HepG2 (cell line): Measurements from ENCODE around the gene CD2. TPM values are rescaled to one million over a fixed set of nuclear protein-coding genes. Genes with fewer than 3 reads are reported as not detected.

ENCODE experiments used
- ATAC-seq: fragments of 200-7000 bp; cut with Tn5 transposase; 3 replicates; pipeline ENCODE4 v1.9.1; 2020; ENCODE audit warnings: mild to moderate bottlenecking, moderate library complexity
- BruUV-seq: library from RNA; stranded (reverse); fragments of 400-500 nt; replicated peaks from 2 replicates; lab custom pipeline; 2021; lab: Mats Ljungman, UMichigan
- CTCF ChIA-PET: fragments of 300-600 bp; formaldehyde crosslinking; extraction: SDS; loops from one replicate; lab custom pipeline; 2021; ENCODE audit warnings: low total read pairs, inconsistent platforms, low intra/inter-chr PET ratio; lab: Yijun Ruan, JAX
- POLR2A ChIA-PET: fragments of 350-600 bp; sonication (Branson Sonifier 250); formaldehyde crosslinking; loops from one replicate; lab custom pipeline; 2020; ENCODE audit warnings: antibody characterized with exemption, inconsistent platforms; lab: Yijun Ruan, JAX
- DNase-seq: peaks from one replicate; pipeline ENCODE4 v3.0.0-alpha.2; 2015; ENCODE audit warnings: low spot score
- FAIRE-seq: peaks from 3 replicates; lab custom pipeline; 2011; peaks lifted over from hg19 to GRCh38; lab: Jason Lieb, UNC
- H2AFZ ChIP-seq: one replicate; pipeline ENCODE4 v1.6.1; 2011; ENCODE audit warnings: low read length, inconsistent platforms
- H3K27ac ChIP-seq: fragments of 300-600 bp; 3 replicates; pipeline ENCODE4 v1.8.0; 2011; ENCODE audit warnings: mixed run types, mild to moderate bottlenecking, mixed read lengths, low read length, inconsistent platforms; ENCODE audit not compliant: insufficient read depth; ENCODE audit errors: extremely low read length
- H3K27me3 ChIP-seq, 2 experiments: fragments of 200-600 bp in 1 of 2; 2 replicates in 1 of 2; 3 replicates in 1 of 2; pipeline versions ENCODE4 v1.6.0 to v1.8.0; 2011; ENCODE audit warnings: low read length in 2 of 2, mild to moderate bottlenecking in 2 of 2, moderate library complexity in 2 of 2, inconsistent platforms in 1 of 2; ENCODE audit not compliant: insufficient read depth in 2 of 2, control insufficient read depth in 1 of 2
- H3K36me3 ChIP-seq, 2 experiments: fragments of 200-600 bp in 1 of 2; replicated peaks in 1 of 2; 2 replicates in 1 of 2; 3 replicates in 1 of 2; pipeline versions ENCODE4 v1.5.1 to v1.8.0; 2011; ENCODE audit warnings: low read length in 2 of 2, inconsistent platforms in 1 of 2; ENCODE audit not compliant: insufficient read depth in 2 of 2, control insufficient read depth in 1 of 2
- H3K4me1 ChIP-seq: 2 replicates; pipeline ENCODE4 v1.5.1; 2012; ENCODE audit warnings: low read length, inconsistent platforms; ENCODE audit not compliant: insufficient read depth
- H3K4me2 ChIP-seq: 2 replicates; pipeline ENCODE4 v1.6.0; 2011; ENCODE audit warnings: low read depth, low read length, inconsistent platforms
- H3K4me3 ChIP-seq, 3 experiments: fragments of 200-600 bp in 1 of 3; sonication (generic), shearing (Covaris generic) in 1 of 3; replicated peaks in 1 of 3; 2 replicates each; pipeline ENCODE4 v1.5.1; 2011 to 2016; ENCODE audit warnings: low read length in 3 of 3, inconsistent platforms in 2 of 3, low read depth in 2 of 3, mild to moderate bottlenecking in 2 of 3, control low read depth in 1 of 3, mixed read lengths in 1 of 3; ENCODE audit not compliant: insufficient read depth in 1 of 3
- H3K79me2 ChIP-seq: one replicate; pipeline ENCODE4 v1.6.1; 2011; ENCODE audit warnings: low read length, inconsistent platforms; ENCODE audit not compliant: insufficient read depth
- H3K9ac ChIP-seq: 2 replicates; pipeline ENCODE4 v1.6.0; 2011; ENCODE audit warnings: mild to moderate bottlenecking, low read depth, low read length, inconsistent platforms; ENCODE audit not compliant: insufficient read depth
- H3K9me3 ChIP-seq: 2 replicates; pipeline ENCODE4 v1.5.1; 2012; ENCODE audit warnings: mild to moderate bottlenecking, low read length
- H4K20me1 ChIP-seq: 2 replicates; pipeline ENCODE4 v1.6.0; 2011; ENCODE audit warnings: inconsistent platforms, mild to moderate bottlenecking, low read length, moderate library complexity; ENCODE audit not compliant: insufficient read depth
- JUND ChIP-seq: sonication (generic); formaldehyde crosslinking; IDR thresholded peaks from 2 replicates; pipeline ENCODE4 v1.8.0; 2022; ENCODE audit warnings: mild to moderate bottlenecking, missing genetic modification reagents
- KLF16 ChIP-seq, 2 experiments: sonication (generic) in 1 of 2; formaldehyde crosslinking in 1 of 2; IDR thresholded peaks; 2 replicates each; pipeline versions ENCODE4 v1.6.1 to v1.8.0; 2016 to 2023; ENCODE audit warnings: missing genetic modification reagents in 2 of 2, missing compliant biosample characterization in 1 of 2
- MEF2D ChIP-seq: sonication (generic); formaldehyde crosslinking; IDR thresholded peaks from 2 replicates; pipeline ENCODE4 v1.5.1; 2020; ENCODE audit warnings: mild to moderate bottlenecking, missing genetic modification reagents
- RNF2 ChIP-seq: fragments of 450-650 bp; conservative IDR thresholded peaks from 2 replicates; pipeline ENCODE4 v1.6.1; 2016; ENCODE audit warnings: low read depth
- SMYD3 ChIP-seq: sonication (generic); formaldehyde crosslinking; IDR thresholded peaks from 2 replicates; pipeline ENCODE4 v1.8.1; 2023; ENCODE audit warnings: mild to moderate bottlenecking, missing genetic modification reagents
- SYNCRIP ChIP-seq: fragments of 200-400 bp; formaldehyde crosslinking; IDR thresholded peaks from 2 replicates; pipeline ENCODE4 v1.6.1; 2018; ENCODE audit warnings: mild to moderate bottlenecking, low read depth, low read length; ENCODE audit not compliant: insufficient read depth
- TBX3 ChIP-seq: fragments of 450-650 bp; IDR thresholded peaks from 2 replicates; pipeline ENCODE4 v1.6.1; 2017; ENCODE audit warnings: antibody characterized with exemption, mild to moderate bottlenecking, inconsistent platforms, borderline replicate concordance
- ZNF263 ChIP-seq: sonication (generic); formaldehyde crosslinking; IDR thresholded peaks from 2 replicates; pipeline ENCODE4 v1.4.0; 2020; ENCODE audit warnings: missing genetic modification reagents
- ZSCAN30 ChIP-seq: sonication (generic); formaldehyde crosslinking; IDR thresholded peaks from 2 replicates; pipeline ENCODE4 v1.5.0; 2020; ENCODE audit warnings: mild to moderate bottlenecking, missing genetic modification reagents
- WGBS: methylation state at CpG from one replicate; pipeline ENCODE4 v1.1.6; 2017; ENCODE audit warnings: low lambda C conversion rate; 5-methylcytosine and 5-hydroxymethylcytosine counted together
- in situ Hi-C: cut with HindIII; loops from 2 replicates; pipeline ENCODE4 v1.10.0; 2017; ENCODE audit warnings: low pct_unique_long_range_greater_than_20kb; ENCODE audit not compliant: extremely low pct_ligation_motif_present
- intact Hi-C: fragments of 100-400 bp; cut with micrococcal nuclease; formaldehyde crosslinking; loops from one replicate; pipeline ENCODE4 v1.10.0; 2022; ENCODE audit not compliant: unreplicated experiment
- polyA plus RNA-seq, 8 experiments: library from polyadenylated mRNA; depleted of rRNA in 3 of 8; stranded (reverse) in 7 of 8; unstranded in 1 of 8; fragments of >200 nt; fragmentation: Illumina TruSeq in 4 of 8; extraction: Trizol in 4 of 8; gene quantifications; 2 replicates each; pipeline versions ENCODE4 v1.2.1 to v1.2.3, GENCODE V29; 2011 to 2016; ENCODE audit warnings: low read depth in 4 of 8, missing spikeins in 1 of 8, mixed read lengths in 1 of 8; ENCODE audit not compliant: insufficient read depth in 1 of 8
- total RNA-seq, 5 experiments: library from RNA; depleted of rRNA; stranded (reverse); fragments of >200 nt; fragmentation: Illumina TruSeq; extraction: Trizol; gene quantifications; 2 replicates each; pipeline ENCODE4 v1.2.3, GENCODE V29; 2016; ENCODE audit warnings: low read depth in 1 of 5
- TF ChIP-seq, protein P1 (sequence below): sonication (generic); formaldehyde crosslinking; IDR thresholded peaks from 2 replicates; pipeline ENCODE4 v1.4.0; 2020; ENCODE audit warnings: missing genetic modification reagents, borderline replicate concordance

CD2 gene
- total and polyA plus RNA-seq, 2 of the 13 experiments (the other 11 are each of a cell fraction or from before 2014, with no cell fraction given) = not detected

DNA sequence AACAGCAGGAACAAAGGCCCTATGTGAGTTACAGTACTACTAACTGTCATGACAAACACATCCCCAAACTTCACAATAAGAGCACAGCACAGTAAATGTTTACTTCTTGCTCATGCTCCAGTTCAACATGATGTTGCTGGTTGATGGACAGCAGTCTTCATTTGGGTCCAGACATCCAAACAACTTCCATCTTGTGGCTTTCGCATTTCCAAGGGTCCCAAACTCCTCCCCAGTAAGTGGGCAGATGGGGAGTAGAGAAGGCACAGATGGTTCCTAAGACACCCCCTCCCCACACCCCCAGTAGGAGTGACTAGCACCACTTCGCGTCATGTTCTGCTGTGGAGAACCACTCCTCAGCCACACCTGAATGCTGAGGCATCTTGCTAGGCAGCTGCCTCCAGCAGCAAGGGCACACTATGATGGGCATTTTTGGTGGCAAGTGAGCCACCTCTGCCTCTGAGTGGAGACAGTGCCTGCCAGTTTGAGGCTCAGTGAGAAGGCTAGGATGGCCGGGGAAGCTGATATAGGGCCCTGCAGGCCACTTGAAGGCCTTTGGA is 32.7 kb upstream of the CD2 start:
- H3K36me3 ChIP-seq = no peaks in the 10 kb centered on the region
- no peaks in the 10 kb centered on the region for H3K27me3 ChIP-seq
- DNase-seq (no peak), ATAC-seq (no peak), FAIRE-seq (no peak)
- H3K9ac ChIP-seq = no peak overlapping the region
- in situ Hi-C loops = no loop called here
- ChIA-PET CTCF (no interaction called here), POLR2A (no interaction called here)
- no peak for TF ChIP-seq JUND (CRISPR knock-in tag)
- no peak for TF ChIP-seq MEF2D (CRISPR knock-in tag)
- no peak for TF ChIP-seq ZSCAN30 (CRISPR knock-in tag)
- no peak for TF ChIP-seq TBX3
- TF ChIP-seq SMYD3 (CRISPR knock-in tag) = no peak
- TF ChIP-seq ZNF263 (CRISPR knock-in tag) = no peak
- TF ChIP-seq SYNCRIP = no peak
- TF ChIP-seq KLF16 (CRISPR knock-in tag; IDR thresholded peaks at IDR 0.05) = no peak
- TF ChIP-seq, protein P1, sequence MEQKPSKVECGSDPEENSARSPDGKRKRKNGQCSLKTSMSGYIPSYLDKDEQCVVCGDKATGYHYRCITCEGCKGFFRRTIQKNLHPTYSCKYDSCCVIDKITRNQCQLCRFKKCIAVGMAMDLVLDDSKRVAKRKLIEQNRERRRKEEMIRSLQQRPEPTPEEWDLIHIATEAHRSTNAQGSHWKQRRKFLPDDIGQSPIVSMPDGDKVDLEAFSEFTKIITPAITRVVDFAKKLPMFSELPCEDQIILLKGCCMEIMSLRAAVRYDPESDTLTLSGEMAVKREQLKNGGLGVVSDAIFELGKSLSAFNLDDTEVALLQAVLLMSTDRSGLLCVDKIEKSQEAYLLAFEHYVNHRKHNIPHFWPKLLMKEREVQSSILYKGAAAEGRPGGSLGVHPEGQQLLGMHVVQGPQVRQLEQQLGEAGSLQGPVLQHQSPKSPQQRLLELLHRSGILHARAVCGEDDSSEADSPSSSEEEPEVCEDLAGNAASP (CRISPR knock-in tag) = no peak
- TF ChIP-seq RNF2 = no peak
- no peak overlapping the region for H3K4me2 ChIP-seq
- H3K4me3 ChIP-seq = no peak overlapping the region
- H2AFZ ChIP-seq = no peak overlapping the region
- no peaks in the 10 kb centered on the region for H4K20me1 ChIP-seq
- BruUV-seq = no TSS peak
- WGBS = 54% methylated on average over 4 of the region's 4 CpGs
- no peaks in the 10 kb centered on the region for H3K4me1 ChIP-seq
- H3K27ac ChIP-seq = no peak overlapping the region
- H3K79me2 ChIP-seq = no peaks in the 10 kb centered on the region
- intact Hi-C loops = no loop called here
- no peaks in the 10 kb centered on the region for H3K9me3 ChIP-seq
